Keratinocyte (primary cell): ENCODE results near the gene LYSMD2. TPM values are rescaled to one million over a fixed set of nuclear protein-coding genes. Genes with fewer than 3 reads are reported as not detected.

Source experiments
- DNase-seq: peaks from one replicate; pipeline ENCODE4 v3.0.0-alpha.2; 2011; ENCODE audit warnings: low read depth, missing footprints, low spot score
- FAIRE-seq: peaks from 2 replicates; lab custom pipeline; 2011; peaks lifted over from hg19 to GRCh38; lab: Jason Lieb, UNC
- H2AFZ ChIP-seq: 2 replicates; pipeline ENCODE4 v1.6.0; 2012; ENCODE audit warnings: low read length, control low read depth, inconsistent platforms; ENCODE audit not compliant: control insufficient read depth
- H3K27ac ChIP-seq: 2 replicates; pipeline ENCODE4 v1.5.1; 2011; ENCODE audit warnings: low read length; ENCODE audit not compliant: control insufficient read depth, insufficient read depth
- H3K27me3 ChIP-seq: 3 replicates; pipeline ENCODE4 v1.6.0; 2011; ENCODE audit warnings: low read length; ENCODE audit not compliant: control insufficient read depth, insufficient read depth; ENCODE audit errors: extremely low read depth
- H3K36me3 ChIP-seq, 2 experiments: 2 replicates in 1 of 2; 3 replicates in 1 of 2; pipeline ENCODE4 v1.5.1; 2011; ENCODE audit warnings: low read length in 2 of 2, mild to moderate bottlenecking in 1 of 2; ENCODE audit not compliant: control insufficient read depth in 2 of 2, insufficient read depth in 2 of 2; ENCODE audit errors: extremely low read depth in 1 of 2
- H3K4me1 ChIP-seq: 3 replicates; pipeline ENCODE4 v1.5.1; 2011; ENCODE audit warnings: low read length; ENCODE audit not compliant: control insufficient read depth, insufficient read depth; ENCODE audit errors: extremely low read depth
- H3K4me2 ChIP-seq: 3 replicates; pipeline ENCODE4 v1.6.0; 2011; ENCODE audit warnings: low read depth, low read length; ENCODE audit not compliant: control insufficient read depth, insufficient read depth; ENCODE audit errors: extremely low read depth
- H3K4me3 ChIP-seq, 3 experiments: fragments of 200-600 bp in 1 of 3; sonication (generic) in 1 of 3; 2 replicates in 2 of 3; 3 replicates in 1 of 3; pipeline ENCODE4 v1.5.1; 2011 to 2016; ENCODE audit warnings: low read length in 3 of 3, mild to moderate bottlenecking in 3 of 3, control low read depth in 2 of 3, inconsistent platforms in 1 of 3, low read depth in 1 of 3, mixed read lengths in 1 of 3, mixed run types in 1 of 3, moderate library complexity in 1 of 3; ENCODE audit not compliant: control insufficient read depth in 2 of 3, insufficient read depth in 2 of 3; ENCODE audit errors: extremely low read depth in 1 of 3
- H3K79me2 ChIP-seq: 2 replicates; pipeline ENCODE4 v1.6.0; 2012; ENCODE audit warnings: low read length; ENCODE audit not compliant: control insufficient read depth, insufficient read depth
- H3K9ac ChIP-seq: 3 replicates; pipeline ENCODE4 v1.6.0; 2011; ENCODE audit warnings: low read length; ENCODE audit not compliant: control insufficient read depth, insufficient read depth; ENCODE audit errors: extremely low read depth
- H3K9me1 ChIP-seq: 3 replicates; pipeline ENCODE4 v1.6.0; 2011; ENCODE audit warnings: low read length; ENCODE audit not compliant: control insufficient read depth, insufficient read depth; ENCODE audit errors: extremely low read depth
- H3K9me3 ChIP-seq: 2 replicates; pipeline ENCODE4 v1.5.1; 2012; ENCODE audit warnings: low read depth, low read length; ENCODE audit not compliant: control insufficient read depth
- H4K20me1 ChIP-seq: 3 replicates; pipeline ENCODE4 v1.6.0; 2011; ENCODE audit warnings: low read length; ENCODE audit not compliant: control insufficient read depth, insufficient read depth; ENCODE audit errors: extremely low read depth
- EZH2 ChIP-seq: IDR thresholded peaks from one replicate; pipeline ENCODE4 v1.6.1; 2012; ENCODE audit warnings: inconsistent platforms, mild to moderate bottlenecking, low read length, moderate library complexity
- dilution Hi-C: fragments of 300-500 bp; cut with MboI; formaldehyde crosslinking; loops from one replicate; pipeline ENCODE4 v1.7.0; 2020; ENCODE audit warnings: low sequenced_read_pairs; ENCODE audit not compliant: extremely low pct_ligation_motif_present
- polyA plus RNA-seq, 5 experiments: library from polyadenylated mRNA; depleted of rRNA in 3 of 5; stranded (reverse) in 3 of 5; stranded (forward) in 1 of 5; unstranded in 1 of 5; fragments of >200 nt; gene quantifications; 1 replicate in 1 of 5; 2 replicates in 3 of 5; 3 replicates in 1 of 5; pipeline versions ENCODE4 v1.2.1 to v1.2.3, GENCODE V29; 2011 to 2012; ENCODE audit warnings: missing spikeins in 2 of 5, low read depth in 1 of 5, low replicate concordance in 1 of 5
- TF ChIP-seq, protein P1 (sequence below), 3 experiments: IDR thresholded peaks in 1 of 3; conservative IDR thresholded peaks in 1 of 3; optimal IDR thresholded peaks in 1 of 3; 2 replicates in 2 of 3; 3 replicates in 1 of 3; pipeline versions ENCODE3 to v1.5.1; 2011; ENCODE audit warnings: low read length in 3 of 3, mild to moderate bottlenecking in 3 of 3, moderate library complexity in 2 of 3, control low read depth in 1 of 3, inconsistent platforms in 1 of 3; ENCODE audit not compliant: insufficient read depth in 2 of 3; ENCODE audit errors: extremely low read depth in 1 of 3

Gene LYSMD2
- polyA plus RNA-seq, 1 donor (not counting 4 experiments of a cell fraction or from before 2014, with no cell fraction given), result 12.7 TPM

DNA sequence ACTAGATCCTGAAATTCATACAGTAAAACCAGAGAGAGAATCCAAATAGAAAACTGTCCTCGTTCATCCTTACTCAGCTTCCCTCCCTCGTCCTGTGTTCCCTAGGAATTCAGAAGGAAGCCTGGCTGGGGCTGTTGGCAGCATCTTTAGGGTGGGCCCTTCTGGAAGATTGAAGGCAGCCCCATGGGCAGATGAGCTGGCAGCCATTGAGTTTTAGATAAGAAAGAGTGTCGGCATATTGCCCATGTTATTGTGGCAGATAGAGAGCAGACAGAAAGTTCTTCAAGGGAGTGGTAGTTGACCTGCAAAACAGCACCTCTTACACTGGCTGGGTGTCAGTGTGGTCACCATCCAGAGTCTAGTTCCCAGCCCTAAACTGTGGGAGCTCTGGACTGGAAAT lies 37.5 kb upstream of the LYSMD2 start:
- TF ChIP-seq, protein P1, sequence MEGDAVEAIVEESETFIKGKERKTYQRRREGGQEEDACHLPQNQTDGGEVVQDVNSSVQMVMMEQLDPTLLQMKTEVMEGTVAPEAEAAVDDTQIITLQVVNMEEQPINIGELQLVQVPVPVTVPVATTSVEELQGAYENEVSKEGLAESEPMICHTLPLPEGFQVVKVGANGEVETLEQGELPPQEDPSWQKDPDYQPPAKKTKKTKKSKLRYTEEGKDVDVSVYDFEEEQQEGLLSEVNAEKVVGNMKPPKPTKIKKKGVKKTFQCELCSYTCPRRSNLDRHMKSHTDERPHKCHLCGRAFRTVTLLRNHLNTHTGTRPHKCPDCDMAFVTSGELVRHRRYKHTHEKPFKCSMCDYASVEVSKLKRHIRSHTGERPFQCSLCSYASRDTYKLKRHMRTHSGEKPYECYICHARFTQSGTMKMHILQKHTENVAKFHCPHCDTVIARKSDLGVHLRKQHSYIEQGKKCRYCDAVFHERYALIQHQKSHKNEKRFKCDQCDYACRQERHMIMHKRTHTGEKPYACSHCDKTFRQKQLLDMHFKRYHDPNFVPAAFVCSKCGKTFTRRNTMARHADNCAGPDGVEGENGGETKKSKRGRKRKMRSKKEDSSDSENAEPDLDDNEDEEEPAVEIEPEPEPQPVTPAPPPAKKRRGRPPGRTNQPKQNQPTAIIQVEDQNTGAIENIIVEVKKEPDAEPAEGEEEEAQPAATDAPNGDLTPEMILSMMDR (optimal IDR thresholded peaks at IDR 0.05 in 1 of 3, IDR thresholded peaks at IDR 0.05 in 1 of 3, conservative IDR thresholded peaks at IDR 0.05 in 1 of 3; ENCODE audit: extremely low read depth in 1 of 3, insufficient read depth in 2 of 3, low read length in 3 of 3), result no peak
- TF ChIP-seq EZH2, result no peak
- Histone ChIP-seq H3K27ac (no peak overlapping the region), H4K20me1 (no peaks in the 10 kb centered on the region), H2AFZ (no peak overlapping the region), H3K27me3 (no peaks in the 10 kb centered on the region), H3K4me2 (no peak overlapping the region), H3K79me2 (no peaks in the 10 kb centered on the region), H3K4me3 (no peak overlapping the region), H3K9ac (no peak overlapping the region), H3K9me3 (no peaks in the 10 kb centered on the region), H3K9me1 (no peaks in the 10 kb centered on the region), H3K36me3 (peaks cover 2 to 3% of the 10 kb centered on the region in 2 experiments), H3K4me1 (peaks cover 11% of the 10 kb centered on the region)
- dilution Hi-C loops, result no loop called here
- DNase-seq (no peak), FAIRE-seq (no peak)

DNA sequence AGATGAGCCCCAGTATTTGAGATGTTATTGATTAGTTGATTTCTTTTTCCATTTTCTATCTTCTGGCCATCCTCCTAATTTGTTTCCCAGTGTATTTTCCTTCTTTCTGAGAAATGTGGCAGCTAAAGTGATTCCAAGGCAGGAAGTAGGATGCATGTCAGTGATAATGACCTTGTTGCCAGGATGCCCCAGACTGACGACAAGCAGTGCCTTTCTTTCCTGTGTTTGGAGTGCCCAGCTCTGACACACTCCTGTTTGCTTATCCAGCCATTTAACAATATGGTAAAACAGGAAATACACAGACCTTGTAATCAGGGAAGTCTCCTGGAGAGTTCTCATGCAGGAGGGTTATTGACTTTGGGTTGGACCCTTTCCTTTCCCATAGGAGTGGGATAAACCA lies 34.3 kb upstream of the LYSMD2 start:
- Histone ChIP-seq H3K36me3 (peaks cover 3 to 4% of the 10 kb centered on the region in 2 experiments), H3K9me1 (no peaks in the 10 kb centered on the region), H3K9ac (no peak overlapping the region), H3K27me3 (no peaks in the 10 kb centered on the region), H3K79me2 (no peaks in the 10 kb centered on the region), H3K4me1 (peaks cover 9% of the 10 kb centered on the region), H2AFZ (no peak overlapping the region), H3K4me2 (no peak overlapping the region), H4K20me1 (no peaks in the 10 kb centered on the region), H3K9me3 (no peaks in the 10 kb centered on the region), H3K4me3 (no peak overlapping the region), H3K27ac (no peak overlapping the region)
- dilution Hi-C loops, result no loop called here
- DNase-seq (no peak), FAIRE-seq (no peak)
- TF ChIP-seq EZH2, result no peak
- TF ChIP-seq, protein P1 (optimal IDR thresholded peaks at IDR 0.05 in 1 of 3, IDR thresholded peaks at IDR 0.05 in 1 of 3, conservative IDR thresholded peaks at IDR 0.05 in 1 of 3; ENCODE audit: extremely low read depth in 1 of 3, insufficient read depth in 2 of 3, low read length in 3 of 3), result no peak
